ENCODE data around the gene KLHL1.
"Not testable (repeated sequence)": the region's sequence is repeated elsewhere in the genome, so short reads cannot be mapped to it uniquely, and the experiment has no call there.

The KLHL1 gene, protein sequence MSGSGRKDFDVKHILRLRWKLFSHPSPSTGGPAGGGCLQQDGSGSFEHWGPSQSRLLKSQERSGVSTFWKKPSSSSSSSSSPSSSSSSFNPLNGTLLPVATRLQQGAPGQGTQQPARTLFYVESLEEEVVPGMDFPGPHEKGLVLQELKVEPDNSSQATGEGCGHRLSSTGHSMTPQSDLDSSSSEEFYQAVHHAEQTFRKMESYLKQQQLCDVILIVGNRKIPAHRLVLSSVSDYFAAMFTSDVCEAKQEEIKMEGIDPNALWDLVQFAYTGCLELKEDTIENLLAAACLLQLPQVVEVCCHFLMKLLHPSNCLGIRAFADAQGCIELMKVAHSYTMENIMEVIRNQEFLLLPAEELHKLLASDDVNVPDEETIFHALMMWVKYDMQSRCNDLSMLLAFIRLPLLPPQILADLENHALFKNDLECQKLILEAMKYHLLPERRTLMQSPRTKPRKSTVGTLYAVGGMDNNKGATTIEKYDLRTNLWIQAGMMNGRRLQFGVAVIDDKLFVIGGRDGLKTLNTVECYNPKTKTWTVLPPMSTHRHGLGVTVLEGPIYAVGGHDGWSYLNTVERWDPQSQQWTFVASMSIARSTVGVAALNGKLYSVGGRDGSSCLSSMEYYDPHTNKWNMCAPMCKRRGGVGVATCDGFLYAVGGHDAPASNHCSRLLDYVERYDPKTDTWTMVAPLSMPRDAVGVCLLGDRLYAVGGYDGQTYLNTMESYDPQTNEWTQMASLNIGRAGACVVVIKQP
- total RNA-seq: 0 reads per million in 2 experiments

DNA sequence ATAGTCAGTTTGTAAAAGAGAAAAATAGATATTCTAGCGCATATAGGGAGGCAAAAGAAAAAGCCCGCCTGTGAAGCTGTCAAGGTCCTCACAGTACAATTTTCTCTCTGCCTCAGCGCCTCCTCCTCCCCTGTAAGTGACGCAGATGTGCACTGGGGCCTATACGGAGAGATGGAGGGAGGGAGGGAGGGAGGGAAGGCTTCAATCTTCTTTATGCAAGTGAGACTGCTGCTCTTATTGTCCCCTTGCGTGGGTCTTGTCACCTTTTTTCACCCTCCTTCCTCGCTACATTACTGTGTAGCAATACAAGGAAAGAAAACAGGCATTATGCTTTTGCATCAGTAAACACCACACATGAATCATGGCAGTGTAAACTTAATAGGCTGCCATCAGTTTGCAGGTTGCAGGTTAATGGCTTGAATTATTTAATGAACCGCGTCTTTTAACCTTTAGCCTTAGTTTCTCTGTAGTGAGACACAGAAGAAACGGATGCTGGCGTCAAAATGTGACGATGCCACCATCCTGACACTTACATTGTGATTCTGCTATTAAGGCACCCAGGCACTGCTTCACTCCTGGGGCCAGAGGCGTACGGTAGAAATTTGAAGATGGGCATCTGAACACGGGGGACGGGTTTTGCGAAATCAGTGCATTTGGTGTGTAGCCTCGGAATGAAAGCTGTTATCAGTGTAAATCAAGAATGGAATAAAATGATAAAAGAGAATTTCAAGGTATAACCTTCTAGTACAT is at the start of gene KLHL1:
TSS of gene KLHL1 (minus strand) at position 97 of the 750 bp plus-strand sequence. CDS start 753 bp downstream, outside the sequence.
- no peak for DNase-seq (ENCODE audit: low read depth)

DNA sequence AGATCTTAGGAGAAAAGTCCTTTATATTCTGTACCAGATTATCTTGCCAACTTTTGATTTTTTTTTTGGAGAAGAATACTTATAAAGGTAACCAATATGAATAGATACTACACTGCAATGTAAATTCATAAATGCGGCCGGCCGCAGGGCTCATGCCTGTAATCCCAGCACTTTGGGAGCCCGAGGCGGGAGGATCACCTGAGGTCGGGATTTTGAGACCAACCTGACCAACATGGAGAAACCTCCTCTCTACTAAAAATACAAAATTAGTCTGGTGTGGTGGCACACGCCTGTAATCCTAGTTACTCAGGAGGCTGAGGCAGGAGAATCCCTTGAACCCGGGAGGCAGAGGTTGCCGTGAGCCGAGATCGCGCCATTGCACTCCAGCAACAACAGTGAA is 34.4 kb upstream of the KLHL1 start:
- not testable (repeated sequence) for DNase-seq (ENCODE audit: low read depth)

- no peak for DNase-seq (ENCODE audit: low read depth)
Observed at GRCh38 chr13:70128098-70128497, 19.8 kb upstream of the KLHL1 start.

DNA sequence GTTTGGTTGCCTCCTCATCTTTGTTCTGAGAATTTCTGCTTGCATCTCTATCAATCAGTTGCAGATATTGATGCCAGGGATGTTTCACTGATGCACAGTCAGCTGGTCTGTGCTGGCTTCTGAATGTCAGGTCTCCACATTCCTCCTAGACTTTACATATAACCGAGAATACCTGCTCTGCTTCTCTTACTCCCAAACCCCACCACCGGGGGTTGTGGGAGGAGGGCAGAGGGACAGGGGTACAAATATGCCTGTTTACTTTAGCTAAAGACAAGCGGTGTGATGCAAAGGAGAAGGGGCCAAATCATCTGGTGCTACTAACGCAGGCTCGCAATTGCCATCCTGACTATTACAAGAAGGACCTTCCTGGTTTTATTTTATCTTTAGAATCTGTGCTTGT is 17.4 kb upstream of the KLHL1 start:
- no peak for DNase-seq (ENCODE audit: low read depth)

GRCh38 chr13:70117338-70117905 is 9.2 kb upstream of the KLHL1 start:
- DNase-seq (ENCODE audit: low read depth): no peak

GRCh38 chr13:70107498-70108281 is 562 bp downstream of the KLHL1 start, which contains the start of gene ATXN8OS:
Gene ATXN8OS (plus strand): TSS chr13:70107826.
- no peak for DNase-seq (ENCODE audit: low read depth)

- no peak for DNase-seq (ENCODE audit: low read depth)
Observed at GRCh38 chr13:70107125-70107497, 1.1 kb downstream of the KLHL1 start.

DNA sequence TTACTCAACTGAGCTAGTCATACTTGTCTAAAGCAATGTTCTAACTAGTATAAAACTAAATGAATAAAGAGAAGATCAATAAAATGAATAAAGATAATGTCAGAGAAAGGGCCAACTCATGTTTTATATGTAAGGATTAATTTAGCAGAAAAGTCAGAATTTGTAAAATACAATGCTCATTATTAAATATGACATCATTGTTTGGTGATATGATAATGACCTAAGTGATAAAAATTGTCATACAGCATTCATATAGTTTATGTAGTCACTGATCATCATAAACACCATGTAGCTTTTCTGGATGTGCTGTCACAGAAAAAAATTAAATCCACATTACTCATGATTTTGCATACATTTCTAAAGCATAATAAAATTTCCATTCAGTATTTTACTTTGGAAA is 3.8 kb downstream of the KLHL1 start:
- no peak for DNase-seq (ENCODE audit: low read depth)

DNA sequence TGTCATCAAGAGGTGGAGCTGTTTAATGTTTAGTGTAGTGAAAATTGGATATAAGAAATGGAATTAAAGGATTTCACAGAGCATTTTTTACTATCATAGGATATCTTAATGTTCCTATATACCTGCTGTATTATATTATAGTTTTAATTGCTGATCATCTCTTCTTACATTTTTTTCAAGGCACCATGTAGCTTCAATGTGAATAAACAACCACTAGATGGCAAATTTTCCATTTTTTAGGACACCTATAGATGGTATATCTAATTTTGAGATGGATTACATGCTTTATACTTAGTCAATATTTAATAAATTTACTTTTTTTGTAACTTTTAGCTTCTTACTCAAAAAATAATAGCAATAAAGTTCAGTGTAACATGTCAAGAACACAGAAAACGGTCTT is 9.6 kb downstream of the KLHL1 start:
- DNase-seq (ENCODE audit: low read depth): no peak

- no peak for DNase-seq (ENCODE audit: low read depth)
Observed at GRCh38 chr13:70090036-70090723, 18.1 kb downstream of the KLHL1 start.

DNA sequence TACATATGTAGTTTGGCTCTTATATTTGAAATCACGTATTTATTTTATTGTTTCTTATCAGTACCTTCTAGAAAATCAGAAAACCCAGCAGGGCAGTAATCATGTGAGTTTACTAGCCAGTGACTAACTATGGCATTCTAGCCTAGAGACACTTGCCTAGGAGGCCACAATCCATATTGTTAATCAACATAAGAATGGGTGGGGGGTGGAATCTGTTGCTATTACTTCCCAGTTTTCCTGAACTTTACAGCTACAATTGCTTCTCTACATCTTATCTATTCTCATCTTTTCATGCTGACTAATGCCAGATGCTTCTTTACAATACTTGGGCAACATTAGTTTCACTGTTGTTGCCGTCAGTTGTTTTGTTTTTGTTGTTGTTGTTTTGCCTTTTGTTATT is 19.3 kb downstream of the KLHL1 start:
- no peak for DNase-seq (ENCODE audit: low read depth)

DNA sequence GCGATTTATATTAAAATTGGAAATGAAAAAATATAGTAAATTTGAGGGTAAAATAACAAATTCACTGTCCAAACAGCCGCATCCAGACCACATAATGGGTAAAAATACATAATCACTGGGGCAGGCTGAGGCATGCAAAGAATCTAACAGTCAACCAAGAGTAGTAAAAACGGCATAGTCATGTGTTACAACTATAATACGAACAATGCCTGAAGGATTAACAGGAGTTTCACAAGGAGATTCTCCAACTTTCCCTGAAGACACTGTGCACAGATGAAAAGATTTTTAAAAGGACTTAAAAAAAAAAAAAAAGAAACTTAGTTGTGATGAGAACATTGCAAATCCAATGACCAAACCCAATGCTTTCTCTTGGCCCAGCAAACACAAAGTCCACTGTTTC is 21.0 kb downstream of the KLHL1 start:
- no peak for DNase-seq (ENCODE audit: low read depth)

- DNase-seq (ENCODE audit: low read depth): no peak
Observed at GRCh38 chr13:70080012-70080411, 28.2 kb downstream of the KLHL1 start.

GRCh38 chr13:70054572-70054971 is 53.7 kb downstream of the KLHL1 start:
- DNase-seq (ENCODE audit: low read depth): no peak

GRCh38 chr13:70051531-70051930 is 56.7 kb downstream of the KLHL1 start:
- DNase-seq (ENCODE audit: low read depth): no peak

- DNase-seq (ENCODE audit: low read depth): no peak
Observed at GRCh38 chr13:70043685-70044084, 64.6 kb downstream of the KLHL1 start.

GRCh38 chr13:70042193-70042592 is 66.1 kb downstream of the KLHL1 start:
- no peak for DNase-seq (ENCODE audit: low read depth)

- no peak for DNase-seq (ENCODE audit: low read depth)
Observed at GRCh38 chr13:70034286-70034685, 74.0 kb downstream of the KLHL1 start.

GRCh38 chr13:70027551-70027950 is 80.7 kb downstream of the KLHL1 start:
- no peak for DNase-seq (ENCODE audit: low read depth)

DNA sequence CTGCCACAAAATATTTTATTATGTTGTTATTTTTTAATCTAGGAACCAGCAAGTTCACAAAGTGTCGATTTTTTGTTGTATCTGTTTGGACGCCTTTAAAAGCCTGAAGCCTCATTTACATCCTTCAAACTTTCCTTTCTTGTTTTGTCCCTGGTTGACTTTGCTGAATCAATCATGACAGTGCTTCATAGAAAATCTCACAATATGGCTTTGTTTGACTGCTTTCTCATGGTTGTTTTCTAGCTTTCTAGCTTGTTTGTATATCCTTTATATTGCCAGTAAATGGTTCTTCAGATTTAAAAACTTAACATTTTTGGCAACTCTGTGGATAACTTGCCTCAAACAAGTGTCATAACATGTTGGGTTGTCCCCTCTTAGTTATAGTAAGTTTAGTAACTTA is 84.7 kb downstream of the KLHL1 start:
- DNase-seq (ENCODE audit: low read depth): no peak

- no peak for DNase-seq (ENCODE audit: low read depth)
Observed at GRCh38 chr13:70022646-70023045, 85.6 kb downstream of the KLHL1 start.
